Spleen (tissue), 11 donors: Measurements from ENCODE around the gene SPPL2C. TPM values are rescaled to one million over a fixed set of nuclear protein-coding genes. Genes with fewer than 3 reads are reported as not detected.

Source experiments
- DNase-seq: peaks from one replicate; pipeline ENCODE4 v3.0.0-alpha.2; 2020
- H3K27ac ChIP-seq, 8 donors: fragments of 200-600 bp; sonication (generic) in 7 of 8; 1 replicate in 4 of 8; 2 replicates in 4 of 8; pipeline versions ENCODE4 v1.5.0 to v1.8.0; 2016 to 2021; ENCODE audit warnings: inconsistent platforms in 4 of 8, mild to moderate bottlenecking in 4 of 8, moderate library complexity in 1 of 8
- H3K27me3 ChIP-seq, 7 donors: fragments of 200-600 bp; sonication (generic) in 6 of 7; replicated peaks in 1 of 7; 1 replicate in 4 of 7; 2 replicates in 3 of 7; pipeline versions ENCODE4 v1.5.0 to v1.8.0; 2016 to 2021; ENCODE audit warnings: inconsistent platforms in 3 of 7, mild to moderate bottlenecking in 1 of 7
- H3K36me3 ChIP-seq, 6 donors: fragments of 200-600 bp; sonication (generic) in 5 of 6; 1 replicate in 4 of 6; 2 replicates in 2 of 6; pipeline versions ENCODE4 v1.5.0 to v1.8.0; 2016 to 2021; ENCODE audit warnings: inconsistent platforms in 2 of 6
- H3K4me1 ChIP-seq, 6 donors: fragments of 200-600 bp; sonication (generic) in 5 of 6; 1 replicate in 3 of 6; 2 replicates in 3 of 6; pipeline versions ENCODE4 v1.5.0 to v1.8.0; 2016 to 2021; ENCODE audit warnings: inconsistent platforms in 3 of 6
- H3K4me3 ChIP-seq, 8 donors: fragments of 200-600 bp; sonication (generic) in 7 of 8; 1 replicate in 4 of 8; 2 replicates in 4 of 8; pipeline versions ENCODE4 v1.5.0 to v1.8.0; 2016 to 2021; ENCODE audit warnings: inconsistent platforms in 4 of 8, mild to moderate bottlenecking in 4 of 8, moderate library complexity in 2 of 8
- H3K9me3 ChIP-seq, 8 donors: fragments of 200-600 bp; sonication (generic) in 7 of 8; 1 replicate in 4 of 8; 2 replicates in 4 of 8; pipeline versions ENCODE4 v1.5.0 to v1.8.0; 2016 to 2021; ENCODE audit warnings: inconsistent platforms in 4 of 8
- POLR2A ChIP-seq, 3 donors: fragments of 450-650 bp; IDR thresholded peaks; one replicate each; pipeline ENCODE4 v1.5.1; 2017; ENCODE audit warnings: antibody characterized with exemption in 3 of 3, mild to moderate bottlenecking in 1 of 3
- POLR2AphosphoS5 ChIP-seq, 3 donors: sonication (generic); formaldehyde crosslinking; IDR thresholded peaks; one replicate each; pipeline ENCODE4 v1.5.1; 2017; ENCODE audit warnings: antibody characterized with exemption in 3 of 3
- WGBS, 5 donors: extraction: QIAGEN DNeasy Blood & Tissue Kit in 3 of 5; methylation state at CpG; one replicate each; pipeline versions ENCODE4 v1.1.5 to v1.1.7; 2013 to 2018; 5-methylcytosine and 5-hydroxymethylcytosine counted together
- intact Hi-C: fragments of 100-400 bp; cut with DNase I; formaldehyde crosslinking; loops from one replicate; pipeline ENCODE4 v1.15.0; 2023; ENCODE audit warnings: low total_unique reads
- polyA plus RNA-seq, 3 donors: library from polyadenylated mRNA; stranded (reverse); fragments of 200-250 nt; gene quantifications; one replicate each; pipeline ENCODE4 v1.2.1, GENCODE V29; 2013
- total RNA-seq, 7 donors: library from RNA; depleted of rRNA in 3 of 7; stranded (reverse); fragments of >200 nt in 3 of 7; fragmentation: NEBNext Ultra II Directional in 4 of 7; extraction: Animal tissue kit (Norgen Biotek cat#: 25700) in 4 of 7; gene quantifications; one replicate each; pipeline versions ENCODE4 v1.1.0 to v1.2.1, GENCODE V29; 2016 to 2021
- TF ChIP-seq, protein P1 (sequence below), 11 experiments: fragments of 200-600 bp in 7 of 11; fragments of 450-650 bp in 4 of 11; sonication (generic) in 4 of 11; IDR thresholded peaks in 8 of 11; conservative IDR thresholded peaks in 3 of 11; 1 replicate in 7 of 11; 2 replicates in 4 of 11; pipeline versions ENCODE4 v1.4.0 to v1.8.0; 2016 to 2021; ENCODE audit warnings: antibody characterized with exemption in 11 of 11, inconsistent platforms in 4 of 11, mild to moderate bottlenecking in 1 of 11
- donor health status: healthy with polysubstance abuse.
- donor health status: DM: no; HTN: no; CAD: no; lungs with moderate emphysema.
- donor health status: DM: no; HTN: no; CAD: no.
- donor health status: Bipolar disorder and iron deficiency.
- donor health status: healthy.
- donor health status: DM: no; HTN: no; CAD: no.
- donor health status: DM: yes; HTN: yes; CAD: no.

SPPL2C gene
- total and polyA plus RNA-seq, 10 donors: not detected

DNA sequence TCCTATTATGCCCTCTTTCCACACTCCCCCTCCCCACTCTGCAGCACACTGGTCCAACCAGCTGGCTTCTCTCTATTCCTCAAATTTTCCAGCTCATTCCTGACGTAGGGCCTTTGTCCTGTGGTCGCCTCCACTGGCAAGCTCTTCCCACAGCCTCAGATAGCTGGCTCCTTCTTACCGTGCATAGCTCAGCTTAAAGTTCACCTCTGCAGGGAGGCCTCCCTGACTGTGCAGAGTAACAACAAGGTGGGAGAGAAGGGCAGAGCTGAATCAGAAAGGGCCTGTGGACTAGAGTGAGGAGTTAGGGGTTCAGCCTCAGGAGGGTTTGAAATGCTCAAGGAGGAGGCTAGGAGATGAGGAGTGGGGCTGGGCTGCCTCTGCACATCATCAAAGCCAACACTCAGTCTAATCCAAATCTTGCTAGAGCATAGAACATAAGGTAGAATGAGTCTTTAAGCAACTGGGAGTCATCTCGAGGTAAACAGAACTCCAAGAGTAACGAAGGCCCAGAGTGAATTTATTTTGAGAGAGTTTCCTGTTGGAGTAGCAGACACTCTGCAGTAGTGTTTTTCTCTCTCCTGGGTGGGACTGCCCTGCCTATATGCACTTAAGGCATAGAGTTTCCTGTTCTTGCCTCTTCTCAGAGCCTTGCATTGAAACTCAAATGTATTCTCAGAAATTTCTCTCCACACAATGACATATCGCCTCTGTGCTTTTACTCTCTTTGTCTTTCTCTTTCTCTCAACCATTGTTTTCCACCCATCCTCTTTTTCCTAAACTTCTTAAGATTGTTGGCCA lies 19.4 kb downstream of the SPPL2C start:
- Histone ChIP-seq H3K9me3 (no peaks in the 10 kb centered on the region), H3K36me3 (no peaks in the 10 kb centered on the region), H3K4me1 (no peaks in the 10 kb centered on the region), H3K4me3 (no peak overlapping the region), H3K27ac (no peak overlapping the region), H3K27me3 (peaks cover 0 to 48% (median 0%) of the 10 kb centered on the region in 7 donors)
- DNase-seq: no peak
- TF ChIP-seq POLR2AphosphoS5 (IDR thresholded peaks at IDR 0.05): no peak
- no peak for TF ChIP-seq POLR2A (IDR thresholded peaks at IDR 0.05)
- TF ChIP-seq, protein P1, sequence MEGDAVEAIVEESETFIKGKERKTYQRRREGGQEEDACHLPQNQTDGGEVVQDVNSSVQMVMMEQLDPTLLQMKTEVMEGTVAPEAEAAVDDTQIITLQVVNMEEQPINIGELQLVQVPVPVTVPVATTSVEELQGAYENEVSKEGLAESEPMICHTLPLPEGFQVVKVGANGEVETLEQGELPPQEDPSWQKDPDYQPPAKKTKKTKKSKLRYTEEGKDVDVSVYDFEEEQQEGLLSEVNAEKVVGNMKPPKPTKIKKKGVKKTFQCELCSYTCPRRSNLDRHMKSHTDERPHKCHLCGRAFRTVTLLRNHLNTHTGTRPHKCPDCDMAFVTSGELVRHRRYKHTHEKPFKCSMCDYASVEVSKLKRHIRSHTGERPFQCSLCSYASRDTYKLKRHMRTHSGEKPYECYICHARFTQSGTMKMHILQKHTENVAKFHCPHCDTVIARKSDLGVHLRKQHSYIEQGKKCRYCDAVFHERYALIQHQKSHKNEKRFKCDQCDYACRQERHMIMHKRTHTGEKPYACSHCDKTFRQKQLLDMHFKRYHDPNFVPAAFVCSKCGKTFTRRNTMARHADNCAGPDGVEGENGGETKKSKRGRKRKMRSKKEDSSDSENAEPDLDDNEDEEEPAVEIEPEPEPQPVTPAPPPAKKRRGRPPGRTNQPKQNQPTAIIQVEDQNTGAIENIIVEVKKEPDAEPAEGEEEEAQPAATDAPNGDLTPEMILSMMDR (IDR thresholded peaks at IDR 0.05 in 8 of 11, conservative IDR thresholded peaks at IDR 0.05 in 3 of 11): no peak
- WGBS, 5 donors: 55 to 65% (median 57%) methylated on average over 6 of the region's 6 CpGs
- intact Hi-C loops: no loop called here

DNA sequence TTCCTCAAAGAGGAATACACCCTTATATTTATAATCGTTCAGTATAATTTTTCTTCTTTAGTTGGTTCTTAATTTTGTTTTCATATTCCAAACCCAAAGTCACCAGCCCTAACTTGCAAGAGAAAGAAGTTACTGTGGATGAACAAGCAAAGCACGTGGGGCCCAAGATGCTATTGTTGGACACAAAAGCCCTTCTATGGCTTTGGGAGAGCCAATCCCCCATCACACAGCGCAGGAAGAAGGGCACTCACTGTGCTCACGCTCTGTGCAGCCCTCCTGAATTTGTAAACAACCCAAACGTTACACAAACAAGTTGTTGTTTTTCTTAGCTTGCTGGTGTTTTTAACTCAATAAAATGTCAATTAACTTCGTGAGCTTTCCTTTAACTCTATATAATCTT lies 22.5 kb downstream of the SPPL2C start:
- Histone ChIP-seq H3K9me3 (no peaks in the 10 kb centered on the region), H3K4me1 (peaks cover 0 to 10% (median 2%) of the 10 kb centered on the region in 6 donors), H3K27me3 (peaks cover 0 to 28% (median 0%) of the 10 kb centered on the region in 7 donors), H3K4me3 (no peak overlapping the region), H3K36me3 (no peaks in the 10 kb centered on the region), H3K27ac (no peak overlapping the region)
- no peak for DNase-seq
- TF ChIP-seq POLR2A (IDR thresholded peaks at IDR 0.05) (no peak), POLR2AphosphoS5 (IDR thresholded peaks at IDR 0.05) (no peak)
- TF ChIP-seq, protein P1 (IDR thresholded peaks at IDR 0.05 in 8 of 11, conservative IDR thresholded peaks at IDR 0.05 in 3 of 11): no peak
- intact Hi-C loops: no loop called here
- WGBS, 5 donors: 82 to 89% (median 87%) methylated on average over 6 of the region's 6 CpGs

- Histone ChIP-seq H3K4me1 (peaks cover 0 to 10% (median 2%) of the 10 kb centered on the region in 6 donors), H3K27ac (no peak overlapping the region), H3K4me3 (no peak overlapping the region), H3K9me3 (no peaks in the 10 kb centered on the region), H3K27me3 (peaks cover 0 to 28% (median 0%) of the 10 kb centered on the region in 7 donors), H3K36me3 (no peaks in the 10 kb centered on the region)
- 67 to 86% (median 74%) methylated on average over 8 of the region's 8 CpGs for WGBS, 5 donors
- intact Hi-C loops: no loop called here
- DNase-seq: no peak
- TF ChIP-seq POLR2AphosphoS5 (IDR thresholded peaks at IDR 0.05) (no peak), POLR2A (IDR thresholded peaks at IDR 0.05) (no peak)
- TF ChIP-seq, protein P1 (IDR thresholded peaks at IDR 0.05 in 8 of 11, conservative IDR thresholded peaks at IDR 0.05 in 3 of 11): no peak
Observed at GRCh38 chr17:45867702-45868101, 23.0 kb downstream of the SPPL2C start.

GRCh38 chr17:45868276-45868675 lies 23.6 kb downstream of the SPPL2C start:
- DNase-seq: no peak
- H3K9me3 ChIP-seq: no peaks in the 10 kb centered on the region
- no peaks in the 10 kb centered on the region for H3K36me3 ChIP-seq
- no peak overlapping the region for H3K27ac ChIP-seq
- intact Hi-C loops: no loop called here
- 50 to 81% (median 53%) methylated on average over 5 of the region's 5 CpGs for WGBS, 5 donors
- peaks cover 0 to 11% (median 2%) of the 10 kb centered on the region in 6 donors for H3K4me1 ChIP-seq
- no peak overlapping the region for H3K4me3 ChIP-seq
- peaks cover 0 to 23% (median 0%) of the 10 kb centered on the region in 7 donors for H3K27me3 ChIP-seq
- TF ChIP-seq POLR2AphosphoS5 (IDR thresholded peaks at IDR 0.05) (no peak), POLR2A (IDR thresholded peaks at IDR 0.05) (no peak)
- TF ChIP-seq, protein P1 (IDR thresholded peaks at IDR 0.05 in 8 of 11, conservative IDR thresholded peaks at IDR 0.05 in 3 of 11): no peak
